SJCRH30 (cell line): ENCODE results near the gene PPIP5K2. TPM values are rescaled to one million over a fixed set of nuclear protein-coding genes. Genes with fewer than 3 reads are reported as not detected.
A peak's percentile ranks its signal among the peaks of the same experiment; 100 is the strongest.
"Not testable (repeated sequence)": the region's sequence is repeated elsewhere in the genome, so short reads cannot be mapped to it uniquely, and the experiment has no call there.

ENCODE experiments used
- DNase-seq, 2 experiments: peaks; one replicate each; pipeline ENCODE4 v3.0.0-alpha.2; 2015 to 2020
- H3K27ac ChIP-seq: fragments of 250-450 bp; sonication (Bioruptor Pico); 2 replicates; pipeline ENCODE4 v1.5.1; 2020; ENCODE audit warnings: mild to moderate bottlenecking, moderate library complexity
- H3K27me3 ChIP-seq: fragments of 250-450 bp; sonication (Bioruptor Pico); 2 replicates; pipeline ENCODE4 v1.5.1; 2020; ENCODE audit warnings: mild to moderate bottlenecking, moderate library complexity
- H3K36me3 ChIP-seq: fragments of 250-450 bp; sonication (Bioruptor Pico); 2 replicates; pipeline ENCODE4 v1.5.1; 2020; ENCODE audit warnings: mild to moderate bottlenecking, moderate library complexity
- H3K4me1 ChIP-seq: fragments of 250-450 bp; sonication (Bioruptor Pico); 2 replicates; pipeline ENCODE4 v1.5.1; 2020; ENCODE audit warnings: mild to moderate bottlenecking, moderate library complexity
- H3K4me3 ChIP-seq: fragments of 250-450 bp; sonication (Bioruptor Pico); 2 replicates; pipeline ENCODE4 v1.5.1; 2020; ENCODE audit warnings: mild to moderate bottlenecking, moderate library complexity
- H3K9me3 ChIP-seq: fragments of 250-450 bp; sonication (Bioruptor Pico); replicated peaks from 2 replicates; pipeline ENCODE4 v1.5.1; 2020; ENCODE audit warnings: mild to moderate bottlenecking, moderate library complexity
- total RNA-seq: library from RNA; depleted of rRNA; stranded (reverse); fragments of >200 nt; shearing (Covaris generic); gene quantifications from 2 replicates; pipeline ENCODE4 v1.2.3, GENCODE V29; 2014

The PPIP5K2 gene
- total RNA-seq, 1 experiment from 2014 or later: 53.5 TPM

- no peaks in the 10 kb centered on the region; the same call in none of the 2 replicates for H3K4me1 ChIP-seq
- H3K9me3 ChIP-seq: no peaks in the 10 kb centered on the region
- no peak for DNase-seq
- H3K36me3 ChIP-seq: peaks cover 4% of the 10 kb centered on the region; the same call in 1 of the 2 replicates
- H3K27me3 ChIP-seq: no peaks in the 10 kb centered on the region
- H3K27ac ChIP-seq: no peak overlapping the region
- no peak overlapping the region for H3K4me3 ChIP-seq
Observed at GRCh38 chr5:103208460-103208859, 88.4 kb downstream of the PPIP5K2 start.

DNA sequence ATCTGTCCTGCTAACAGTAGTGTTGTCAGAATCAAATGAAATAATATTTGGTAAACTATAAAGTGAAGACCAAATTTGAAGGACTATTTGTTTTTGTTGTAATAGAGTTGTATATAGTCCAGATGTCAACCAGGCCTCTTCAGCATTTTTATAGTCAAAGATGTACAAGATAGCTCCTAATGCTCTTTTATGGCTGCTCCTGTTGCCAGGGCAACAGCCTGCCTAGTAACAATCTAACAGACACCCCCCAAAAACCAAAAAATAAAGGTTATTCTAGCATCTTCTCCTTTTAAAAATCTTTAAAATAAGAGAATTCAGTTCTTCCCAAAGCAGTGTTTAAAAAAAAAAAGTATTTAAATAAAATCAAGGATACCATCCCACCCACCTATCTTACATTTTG is 89.0 kb downstream of the PPIP5K2 start:
- no peaks in the 10 kb centered on the region for H3K27me3 ChIP-seq
- DNase-seq: no peak
- no peak overlapping the region for H3K4me3 ChIP-seq
- H3K27ac ChIP-seq: no peak overlapping the region
- H3K9me3 ChIP-seq: no peaks in the 10 kb centered on the region
- H3K36me3 ChIP-seq: peaks cover 4% of the 10 kb centered on the region; the same call in 1 of the 2 replicates
- H3K4me1 ChIP-seq: peaks cover 4% of the 10 kb centered on the region

DNA sequence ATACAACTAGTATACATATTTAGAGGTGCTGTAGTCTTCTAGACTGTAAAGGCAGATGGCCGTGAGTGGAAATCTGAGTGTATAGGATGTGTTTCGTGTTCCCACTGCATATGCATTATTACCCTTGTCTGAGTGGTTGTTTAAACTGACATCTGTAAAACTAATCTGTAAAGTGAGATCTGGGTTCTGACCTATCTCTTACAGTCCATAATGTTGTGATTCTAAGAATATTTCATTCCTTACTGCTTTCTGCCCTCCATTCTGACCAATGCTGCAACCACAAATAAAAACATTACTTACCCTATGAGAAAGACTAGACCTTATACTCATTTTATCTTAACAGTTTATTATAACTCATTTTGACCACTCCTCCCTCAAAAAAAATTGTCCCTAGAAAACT is 90.9 kb downstream of the PPIP5K2 start:
- DNase-seq: no peak
- Histone ChIP-seq H3K9me3 (no peaks in the 10 kb centered on the region), H3K27me3 (no peaks in the 10 kb centered on the region), H3K4me1 (peaks cover 4% of the 10 kb centered on the region), H3K36me3 (peaks cover 4% of the 10 kb centered on the region; the same call in 1 of the 2 replicates), H3K4me3 (no peak overlapping the region), H3K27ac (no peak overlapping the region)

- Histone ChIP-seq H3K4me1 (peaks cover 4% of the 10 kb centered on the region), H3K4me3 (no peak overlapping the region), H3K9me3 (no peaks in the 10 kb centered on the region), H3K27me3 (no peaks in the 10 kb centered on the region), H3K36me3 (peaks cover 4% of the 10 kb centered on the region; the same call in 1 of the 2 replicates), H3K27ac (no peak overlapping the region)
- peak in 1 of 2 experiments; percentile 15 for DNase-seq
Observed at GRCh38 chr5:103211576-103212561, 91.8 kb downstream of the PPIP5K2 start.

- H3K27ac ChIP-seq: no peak overlapping the region
- peaks cover 3% of the 10 kb centered on the region; the same call in 1 of the 2 replicates for H3K9me3 ChIP-seq
- H3K4me3 ChIP-seq: no peak overlapping the region
- H3K36me3 ChIP-seq: no peaks in the 10 kb centered on the region
- peaks cover 4% of the 10 kb centered on the region for H3K4me1 ChIP-seq
- no peak for DNase-seq
- no peaks in the 10 kb centered on the region for H3K27me3 ChIP-seq
Observed at GRCh38 chr5:103216137-103216536, 96.0 kb downstream of the PPIP5K2 start.

DNA sequence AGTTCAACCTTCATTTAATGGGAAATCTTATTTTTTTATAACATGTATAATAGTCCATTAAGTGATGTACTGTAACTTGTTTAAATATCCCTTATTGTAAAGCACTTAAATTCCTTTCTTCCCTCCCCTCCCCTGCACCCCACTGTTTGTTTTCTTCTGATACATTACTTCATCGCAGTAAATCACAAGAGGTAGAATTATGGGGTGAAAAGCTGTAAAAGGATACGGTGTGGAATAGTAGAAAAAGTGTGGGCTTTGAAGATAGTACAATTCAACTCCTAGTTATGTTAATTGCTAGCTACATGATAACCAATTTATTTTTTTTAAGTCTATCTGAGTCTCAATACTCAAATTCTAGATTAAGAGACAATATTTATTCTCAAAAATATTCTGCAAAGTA is 96.6 kb downstream of the PPIP5K2 start:
- H3K9me3 ChIP-seq: peaks cover 3% of the 10 kb centered on the region; the same call in 1 of the 2 replicates
- DNase-seq: no peak
- H3K4me3 ChIP-seq: no peak overlapping the region
- H3K27me3 ChIP-seq: no peaks in the 10 kb centered on the region
- no peak overlapping the region for H3K27ac ChIP-seq
- H3K36me3 ChIP-seq: no peaks in the 10 kb centered on the region
- peaks cover 4% of the 10 kb centered on the region for H3K4me1 ChIP-seq

DNA sequence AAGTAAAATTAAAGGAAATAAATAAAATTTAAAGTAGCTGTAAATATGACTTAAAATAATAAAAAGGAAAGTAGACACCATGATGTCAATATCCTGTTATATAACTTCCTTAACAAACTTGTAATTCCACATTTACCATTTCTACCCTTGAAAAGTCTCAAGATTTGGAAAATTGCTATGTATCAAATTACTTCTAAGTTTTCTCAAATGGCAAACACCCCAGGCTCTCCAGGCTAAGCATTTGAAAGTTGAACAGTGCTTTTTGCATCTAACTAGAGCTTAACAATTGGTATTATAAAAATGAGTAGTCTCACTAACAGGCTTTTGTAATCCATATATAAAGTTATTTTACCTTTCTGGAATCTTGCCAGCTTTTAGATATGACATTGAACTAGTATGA is 97.0 kb downstream of the PPIP5K2 start:
- Histone ChIP-seq H3K27ac (no peak overlapping the region), H3K4me1 (peaks cover 4% of the 10 kb centered on the region), H3K9me3 (peaks cover 3% of the 10 kb centered on the region; the same call in 1 of the 2 replicates), H3K36me3 (no peaks in the 10 kb centered on the region), H3K27me3 (no peaks in the 10 kb centered on the region), H3K4me3 (no peak overlapping the region)
- DNase-seq: no peak

DNA sequence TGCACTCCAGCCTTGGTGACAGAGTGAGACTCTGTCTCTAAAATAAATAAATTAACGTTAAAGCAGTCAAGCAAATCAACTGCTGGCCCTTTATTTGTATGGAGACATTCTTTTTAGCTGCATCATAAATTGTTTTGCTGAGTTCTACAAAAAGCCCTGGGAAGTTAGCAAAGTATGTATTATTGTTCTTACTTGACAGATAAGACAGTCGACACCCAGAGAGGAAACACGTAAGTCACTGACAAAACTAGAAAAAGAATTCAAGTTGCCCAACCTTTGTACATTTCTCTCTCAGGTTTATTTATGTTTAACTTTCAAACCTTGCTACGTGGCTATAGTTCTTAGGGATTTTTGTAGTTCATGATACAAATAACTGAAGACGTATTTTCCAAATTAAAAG is 98.1 kb downstream of the PPIP5K2 start:
- peaks cover 4% of the 10 kb centered on the region for H3K4me1 ChIP-seq
- no peak overlapping the region for H3K27ac ChIP-seq
- DNase-seq: no peak
- no peaks in the 10 kb centered on the region for H3K36me3 ChIP-seq
- no peaks in the 10 kb centered on the region for H3K27me3 ChIP-seq
- peaks cover 3% of the 10 kb centered on the region; the same call in 1 of the 2 replicates for H3K9me3 ChIP-seq
- no peak overlapping the region for H3K4me3 ChIP-seq

GRCh38 chr5:103219074-103219473 is 99.0 kb downstream of the PPIP5K2 start:
- not testable (repeated sequence) for H3K4me3 ChIP-seq, H3K27ac ChIP-seq, H3K27me3 ChIP-seq, H3K9me3 ChIP-seq, H3K4me1 ChIP-seq, H3K36me3 ChIP-seq, DNase-seq

- peaks cover 3% of the 10 kb centered on the region; the same call in 1 of the 2 replicates for H3K9me3 ChIP-seq
- DNase-seq: no peak
Observed at GRCh38 chr5:103223031-103223955, 103.2 kb downstream of the PPIP5K2 start.

GRCh38 chr5:103224118-103224893 is 104.2 kb downstream of the PPIP5K2 start:
- H3K4me3 ChIP-seq: no peak overlapping the region
- no peaks in the 10 kb centered on the region for H3K36me3 ChIP-seq
- H3K4me1 ChIP-seq: no peaks in the 10 kb centered on the region
- DNase-seq: peak; percentile 58 to 81
- H3K27ac ChIP-seq: no peak overlapping the region
- no peaks in the 10 kb centered on the region for H3K27me3 ChIP-seq
- H3K9me3 ChIP-seq: peaks cover under 1% of the 10 kb centered on the region; the same call in 1 of the 2 replicates

More at GRCh38 chr5:103223031-103223955, 103.2 kb downstream of the PPIP5K2 start:
- H3K4me1 ChIP-seq: no peaks in the 10 kb centered on the region
- H3K27me3 ChIP-seq: no peaks in the 10 kb centered on the region
- H3K27ac ChIP-seq: no peak overlapping the region
- no peaks in the 10 kb centered on the region for H3K36me3 ChIP-seq
- no peak overlapping the region for H3K4me3 ChIP-seq

GRCh38 chr5:103224894-103225246 is 104.8 kb downstream of the PPIP5K2 start:
- H3K9me3 ChIP-seq: no peaks in the 10 kb centered on the region; the same call in 1 of the 2 replicates
- H3K36me3 ChIP-seq: no peaks in the 10 kb centered on the region
- H3K27me3 ChIP-seq: no peaks in the 10 kb centered on the region
- no peak overlapping the region for H3K27ac ChIP-seq
- no peaks in the 10 kb centered on the region for H3K4me1 ChIP-seq
- no peak for DNase-seq
- H3K4me3 ChIP-seq: no peak overlapping the region

DNA sequence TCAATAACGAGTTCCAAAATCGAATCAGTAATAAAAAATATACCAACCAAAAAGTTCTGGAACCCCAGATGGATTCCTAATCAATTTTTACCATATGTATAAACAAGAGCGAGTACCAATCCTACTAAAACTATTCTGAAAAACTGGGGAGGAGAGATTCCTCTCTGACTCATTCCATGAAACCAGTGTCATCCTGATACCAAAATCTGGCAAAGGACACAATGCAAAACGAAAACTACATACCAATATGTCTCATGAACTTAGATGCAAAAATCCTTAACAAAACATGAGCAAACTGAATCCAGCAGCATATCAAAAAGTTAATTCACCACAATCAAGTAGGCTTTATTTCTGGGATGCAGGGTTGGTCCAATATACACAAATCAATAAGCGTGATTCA is 108.0 kb downstream of the PPIP5K2 start:
- no peaks in the 10 kb centered on the region for H3K9me3 ChIP-seq
- H3K27ac ChIP-seq: no peak overlapping the region
- H3K4me3 ChIP-seq: no peak overlapping the region
- H3K27me3 ChIP-seq: no peaks in the 10 kb centered on the region
- no peaks in the 10 kb centered on the region for H3K36me3 ChIP-seq
- no peaks in the 10 kb centered on the region for H3K4me1 ChIP-seq
- DNase-seq: no peak

- no peaks in the 10 kb centered on the region for H3K27me3 ChIP-seq
Observed at GRCh38 chr5:103228588-103228987, 108.5 kb downstream of the PPIP5K2 start.

More at GRCh38 chr5:103228588-103228987, 108.5 kb downstream of the PPIP5K2 start:
- no peak for DNase-seq
- no peaks in the 10 kb centered on the region for H3K36me3 ChIP-seq
- no peak overlapping the region for H3K27ac ChIP-seq
- H3K9me3 ChIP-seq: no peaks in the 10 kb centered on the region
- H3K4me1 ChIP-seq: no peaks in the 10 kb centered on the region
- H3K4me3 ChIP-seq: no peak overlapping the region
